GM10248 (cell line): ENCODE data around the gene TUG1.

Source experiments
- CTCF ChIA-PET: fragments of 300-600 bp; sonication (Branson Sonifier 250); formaldehyde crosslinking; extraction: SDS; loops from one replicate; lab custom pipeline; 2021; ENCODE audit warnings: antibody characterized with exemption; lab: Yijun Ruan, JAX
- POLR2A ChIA-PET: fragments of 350-650 bp; sonication (Branson Sonifier 250); formaldehyde crosslinking; extraction: SDS; loops from one replicate; lab custom pipeline; 2020; ENCODE audit warnings: antibody characterized with exemption; lab: Yijun Ruan, JAX
- DNase-seq: peaks from one replicate; pipeline ENCODE4 v3.0.0; 2012; ENCODE audit errors: extremely low spot score
- CTCF ChIP-seq: IDR thresholded peaks from 2 replicates; pipeline ENCODE4 v1.5.1; 2012; ENCODE audit warnings: mild to moderate bottlenecking, low read depth; ENCODE audit errors: extremely low read depth, missing control alignments, control extremely low read depth

The TUG1 gene

GRCh38 chr22:30925667-30926066 lies 43.4 kb upstream of the TUG1 start:
- no peak for TF ChIP-seq CTCF
- ChIA-PET POLR2A (no interaction called here), CTCF (interaction anchor here (1.2 to 1.6 kb wide), 3 partner anchors 9 to 160 kb away, joined by 3 to 4 read pairs (median 3); no protein-coding TSS in a partner anchor)
- DNase-seq, result no peak

GRCh38 chr22:30926706-30927105 lies 42.4 kb upstream of the TUG1 start:
- no peak for TF ChIP-seq CTCF
- ChIA-PET CTCF (interaction anchor here (1.2 to 1.3 kb wide), 2 partner anchors 10 to 159 kb away, joined by 3 read pairs; no protein-coding TSS in a partner anchor), POLR2A (no interaction called here)
- no peak for DNase-seq

GRCh38 chr22:30927806-30928205 lies 41.3 kb upstream of the TUG1 start:
- TF ChIP-seq CTCF, result no peak
- ChIA-PET CTCF (no interaction called here), POLR2A (no interaction called here)
- no peak for DNase-seq

- ChIA-PET POLR2A (no interaction called here), CTCF (no interaction called here)
- no peak for DNase-seq
- TF ChIP-seq CTCF, result no peak
Measured at GRCh38 chr22:30928401-30928800, 40.7 kb upstream of the TUG1 start.

- CTCF ChIA-PET, result interaction anchor here (3.7 kb wide), 1 partner anchor 10 kb away, joined by 23 read pairs; no protein-coding TSS in a partner anchor
- TF ChIP-seq CTCF, result no peak
- POLR2A ChIA-PET, result no interaction called here
- DNase-seq, result no peak
Measured at GRCh38 chr22:30930228-30930627, 38.8 kb upstream of the TUG1 start.

GRCh38 chr22:30931541-30932300 lies 37.3 kb upstream of the TUG1 start:
- CTCF ChIA-PET, result interaction anchor here (0.7 to 3.7 kb wide), 3 partner anchors 11 to 88 kb away, joined by 3 to 23 read pairs (median 3); no protein-coding TSS in a partner anchor
- TF ChIP-seq CTCF, result no peak
- POLR2A ChIA-PET, result no interaction called here
- DNase-seq, result no peak
